VCaP (cell line): ENCODE results near the gene SETD3.

Source experiments
- H3K27ac ChIP-seq: fragments of 450-650 bp; 2 replicates; pipeline ENCODE4 v1.5.1; 2017
- CTCF ChIP-seq: fragments of 450-650 bp; conservative IDR thresholded peaks from 2 replicates; pipeline ENCODE4 v1.5.1; 2017; ENCODE audit warnings: mild to moderate bottlenecking, moderate library complexity

Gene SETD3

GRCh38 chr14:99387880-99388279, 92.8 kb downstream of the SETD3 start:
- no peak for TF ChIP-seq CTCF
- no peak overlapping the region for H3K27ac ChIP-seq

- TF ChIP-seq CTCF, result no peak
- H3K27ac ChIP-seq, result no peak overlapping the region
These were observed 95.9 kb downstream of the SETD3 start for GRCh38 chr14:99384450-99385417.

GRCh38 chr14:99383472-99384449, 96.9 kb downstream of the SETD3 start:
- H3K27ac ChIP-seq, result no peak overlapping the region

GRCh38 chr14:99382781-99383471, 97.7 kb downstream of the SETD3 start:
- H3K27ac ChIP-seq, result no peak overlapping the region
- TF ChIP-seq CTCF, result no peak

More at GRCh38 chr14:99383472-99384449, 96.9 kb downstream of the SETD3 start:
- TF ChIP-seq CTCF, result no peak

GRCh38 chr14:99382071-99382470, 98.6 kb downstream of the SETD3 start:
- H3K27ac ChIP-seq, result no peak overlapping the region
- TF ChIP-seq CTCF, result no peak

GRCh38 chr14:99381688-99382060, 99.0 kb downstream of the SETD3 start:
- TF ChIP-seq CTCF, result no peak
- H3K27ac ChIP-seq, result no peak overlapping the region
